SK-N-SH treated with all-trans-retinoic acid at 6 μM for 48 hours (cell line): ENCODE data around the gene CAMK2B.

Experiments
- ATAC-seq: fragments of 200-7000 bp; cut with Tn5 transposase; 3 replicates; pipeline ENCODE4 v1.9.1; 2020; ENCODE audit warnings: mild to moderate bottlenecking, moderate library complexity
- BACH2 ChIP-seq: fragments of 250-450 bp; sonication (Bioruptor Pico); IDR thresholded peaks from 2 replicates; pipeline ENCODE4 v1.9.0; 2021; ENCODE audit warnings: mild to moderate bottlenecking, borderline replicate concordance
- GLIS3 ChIP-seq: fragments of 250-450 bp; sonication (Bioruptor Pico); IDR thresholded peaks from 2 replicates; pipeline ENCODE4 v1.5.0; 2020; ENCODE audit warnings: mild to moderate bottlenecking, moderate library complexity
- ISL1 ChIP-seq: fragments of 250-450 bp; sonication (Bioruptor Pico); IDR thresholded peaks from 2 replicates; pipeline ENCODE4 v2.1.2; 2022; ENCODE audit warnings: mild to moderate bottlenecking, moderate library complexity
- OSR1 ChIP-seq: fragments of 250-450 bp; sonication (Bioruptor Pico); IDR thresholded peaks from 2 replicates; pipeline ENCODE4 v1.8.0; 2022; ENCODE audit warnings: moderate library complexity, mild to moderate bottlenecking, inconsistent platforms
- PPARA ChIP-seq: fragments of 250-450 bp; sonication (Bioruptor Pico); IDR thresholded peaks from 2 replicates; pipeline ENCODE4 v1.5.0; 2020; ENCODE audit warnings: mild to moderate bottlenecking, borderline replicate concordance
- RARB ChIP-seq: fragments of 250-450 bp; sonication (Bioruptor Pico); IDR thresholded peaks from 2 replicates; pipeline ENCODE4 v1.8.0; 2021; ENCODE audit warnings: mild to moderate bottlenecking, moderate library complexity
- TCF4 ChIP-seq: fragments of 250-450 bp; sonication (Bioruptor Pico); IDR thresholded peaks from 2 replicates; pipeline ENCODE4 v1.8.0; 2021; ENCODE audit warnings: mild to moderate bottlenecking, moderate library complexity, borderline replicate concordance
- ZC3H10 ChIP-seq: fragments of 250-450 bp; sonication (Bioruptor Pico); IDR thresholded peaks from 2 replicates; pipeline ENCODE4 v1.5.1; 2021; ENCODE audit warnings: mild to moderate bottlenecking, moderate library complexity
- ZFP30 ChIP-seq: fragments of 450-650 bp; formaldehyde crosslinking; IDR thresholded peaks from 2 replicates; pipeline ENCODE4 v1.5.0; 2022; ENCODE audit warnings: mild to moderate bottlenecking, moderate library complexity
- ZNF70 ChIP-seq: fragments of 450-650 bp; formaldehyde crosslinking; IDR thresholded peaks from 2 replicates; pipeline ENCODE4 v1.5.0; 2020; ENCODE audit warnings: mild to moderate bottlenecking, moderate library complexity
- ZNF8 ChIP-seq: fragments of 450-650 bp; formaldehyde crosslinking; IDR thresholded peaks from 2 replicates; pipeline ENCODE4 v1.5.0; 2020; ENCODE audit warnings: mild to moderate bottlenecking, moderate library complexity
- TF ChIP-seq, protein P1 (sequence below): fragments of 250-450 bp; sonication (Bioruptor Pico); IDR thresholded peaks from 2 replicates; pipeline ENCODE4 v1.5.0; 2020; ENCODE audit warnings: mild to moderate bottlenecking, moderate library complexity
- TF ChIP-seq, protein P2 (sequence below): fragments of 250-450 bp; sonication (Bioruptor Pico); IDR thresholded peaks from 2 replicates; pipeline ENCODE4 v1.5.1; 2021; ENCODE audit warnings: mild to moderate bottlenecking, moderate library complexity
- TF ChIP-seq, protein P3 (sequence below): fragments of 250-450 bp; sonication (Bioruptor Pico); IDR thresholded peaks from 2 replicates; pipeline ENCODE4 v1.8.0; 2020; ENCODE audit warnings: mild to moderate bottlenecking, moderate library complexity, borderline replicate concordance
- TF ChIP-seq, protein P4 (sequence below): fragments of 250-450 bp; sonication (Bioruptor Pico); IDR thresholded peaks from 2 replicates; pipeline ENCODE4 v1.5.1; 2020; ENCODE audit warnings: low read depth, mild to moderate bottlenecking, moderate library complexity
- TF ChIP-seq, protein P5 (sequence below): fragments of 250-450 bp; sonication (Bioruptor Pico); IDR thresholded peaks from 2 replicates; pipeline ENCODE4 v1.8.0; 2021; ENCODE audit warnings: low read depth, mild to moderate bottlenecking, moderate library complexity, borderline replicate concordance

CAMK2B gene

DNA sequence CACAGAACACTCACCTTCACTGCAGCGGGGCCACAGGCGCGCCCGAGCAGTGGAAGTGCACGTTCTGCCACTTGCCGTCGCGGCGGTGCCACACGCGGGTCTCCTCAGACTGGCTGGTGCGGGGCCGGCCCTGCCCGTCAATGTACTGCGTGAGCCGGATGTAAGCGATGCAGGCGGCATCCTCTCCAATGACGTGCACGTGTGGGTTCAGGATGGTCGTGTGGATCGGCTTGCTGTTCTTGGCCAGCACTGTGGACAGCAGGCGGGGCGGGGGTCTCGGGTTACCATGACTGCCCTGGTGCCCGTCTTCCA, 105.4 kb downstream of the CAMK2B start:
- no peak for ATAC-seq
- TF ChIP-seq RARB (CRISPR knock-in tag) = no peak
- TF ChIP-seq, protein P1, sequence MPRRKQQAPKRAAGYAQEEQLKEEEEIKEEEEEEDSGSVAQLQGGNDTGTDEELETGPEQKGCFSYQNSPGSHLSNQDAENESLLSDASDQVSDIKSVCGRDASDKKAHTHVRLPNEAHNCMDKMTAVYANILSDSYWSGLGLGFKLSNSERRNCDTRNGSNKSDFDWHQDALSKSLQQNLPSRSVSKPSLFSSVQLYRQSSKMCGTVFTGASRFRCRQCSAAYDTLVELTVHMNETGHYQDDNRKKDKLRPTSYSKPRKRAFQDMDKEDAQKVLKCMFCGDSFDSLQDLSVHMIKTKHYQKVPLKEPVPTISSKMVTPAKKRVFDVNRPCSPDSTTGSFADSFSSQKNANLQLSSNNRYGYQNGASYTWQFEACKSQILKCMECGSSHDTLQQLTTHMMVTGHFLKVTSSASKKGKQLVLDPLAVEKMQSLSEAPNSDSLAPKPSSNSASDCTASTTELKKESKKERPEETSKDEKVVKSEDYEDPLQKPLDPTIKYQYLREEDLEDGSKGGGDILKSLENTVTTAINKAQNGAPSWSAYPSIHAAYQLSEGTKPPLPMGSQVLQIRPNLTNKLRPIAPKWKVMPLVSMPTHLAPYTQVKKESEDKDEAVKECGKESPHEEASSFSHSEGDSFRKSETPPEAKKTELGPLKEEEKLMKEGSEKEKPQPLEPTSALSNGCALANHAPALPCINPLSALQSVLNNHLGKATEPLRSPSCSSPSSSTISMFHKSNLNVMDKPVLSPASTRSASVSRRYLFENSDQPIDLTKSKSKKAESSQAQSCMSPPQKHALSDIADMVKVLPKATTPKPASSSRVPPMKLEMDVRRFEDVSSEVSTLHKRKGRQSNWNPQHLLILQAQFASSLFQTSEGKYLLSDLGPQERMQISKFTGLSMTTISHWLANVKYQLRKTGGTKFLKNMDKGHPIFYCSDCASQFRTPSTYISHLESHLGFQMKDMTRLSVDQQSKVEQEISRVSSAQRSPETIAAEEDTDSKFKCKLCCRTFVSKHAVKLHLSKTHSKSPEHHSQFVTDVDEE = no peak
- no peak for TF ChIP-seq ZFP30 (CRISPR knock-in tag)
- TF ChIP-seq ZC3H10 (CRISPR knock-in tag) = no peak
- TF ChIP-seq, all 23 proteins: peak for 0

DNA sequence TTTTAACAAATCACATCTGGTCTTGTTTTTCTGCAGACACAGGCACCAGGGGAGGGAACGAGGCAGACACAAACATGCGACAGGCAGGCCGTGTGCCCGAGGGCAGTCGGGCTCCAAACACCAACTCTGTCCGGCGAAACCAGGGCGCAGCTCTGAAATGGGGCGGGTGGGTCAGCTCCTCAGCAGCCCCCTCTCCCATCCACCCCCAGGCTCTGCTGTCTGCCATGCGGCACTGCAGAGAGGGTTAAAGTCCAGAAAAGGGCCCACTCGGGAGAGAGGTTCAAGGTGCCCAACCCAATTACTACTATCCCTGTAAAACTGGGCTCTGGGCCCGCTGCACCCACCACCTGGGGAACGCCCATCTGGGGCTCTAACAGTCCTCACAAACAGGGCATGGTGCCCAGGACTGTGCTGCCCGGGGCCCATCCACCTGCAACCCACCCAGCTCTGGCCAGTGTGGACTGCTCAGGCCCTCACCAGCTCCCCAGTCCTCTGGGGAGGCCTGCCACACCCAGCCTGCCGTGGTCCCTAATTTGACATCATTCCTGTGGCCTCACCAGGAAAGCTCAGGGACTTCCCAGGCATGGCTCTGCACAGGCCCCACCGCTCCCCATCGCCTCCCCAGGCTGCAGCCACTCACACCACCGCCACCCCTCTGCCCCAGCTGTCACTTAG, 105.9 kb downstream of the CAMK2B start:
- no peak for ATAC-seq

More for the DNA sequence above, 105.9 kb downstream of the CAMK2B start:
- TF ChIP-seq, protein P2, sequence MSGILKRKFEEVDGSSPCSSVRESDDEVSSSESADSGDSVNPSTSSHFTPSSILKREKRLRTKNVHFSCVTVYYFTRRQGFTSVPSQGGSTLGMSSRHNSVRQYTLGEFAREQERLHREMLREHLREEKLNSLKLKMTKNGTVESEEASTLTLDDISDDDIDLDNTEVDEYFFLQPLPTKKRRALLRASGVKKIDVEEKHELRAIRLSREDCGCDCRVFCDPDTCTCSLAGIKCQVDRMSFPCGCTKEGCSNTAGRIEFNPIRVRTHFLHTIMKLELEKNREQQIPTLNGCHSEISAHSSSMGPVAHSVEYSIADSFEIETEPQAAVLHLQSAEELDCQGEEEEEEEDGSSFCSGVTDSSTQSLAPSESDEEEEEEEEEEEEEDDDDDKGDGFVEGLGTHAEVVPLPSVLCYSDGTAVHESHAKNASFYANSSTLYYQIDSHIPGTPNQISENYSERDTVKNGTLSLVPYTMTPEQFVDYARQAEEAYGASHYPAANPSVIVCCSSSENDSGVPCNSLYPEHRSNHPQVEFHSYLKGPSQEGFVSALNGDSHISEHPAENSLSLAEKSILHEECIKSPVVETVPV = no peak
- TF ChIP-seq BACH2 (CRISPR knock-in tag) (no peak), RARB (CRISPR knock-in tag) (no peak), ZNF70 (CRISPR knock-in tag) (no peak), ISL1 (CRISPR knock-in tag) (no peak), GLIS3 (CRISPR knock-in tag) (no peak), ZNF8 (CRISPR knock-in tag) (no peak), OSR1 (CRISPR knock-in tag) (no peak), PPARA (CRISPR knock-in tag) (no peak), TCF4 (CRISPR knock-in tag) (no peak)
- TF ChIP-seq, protein P3, sequence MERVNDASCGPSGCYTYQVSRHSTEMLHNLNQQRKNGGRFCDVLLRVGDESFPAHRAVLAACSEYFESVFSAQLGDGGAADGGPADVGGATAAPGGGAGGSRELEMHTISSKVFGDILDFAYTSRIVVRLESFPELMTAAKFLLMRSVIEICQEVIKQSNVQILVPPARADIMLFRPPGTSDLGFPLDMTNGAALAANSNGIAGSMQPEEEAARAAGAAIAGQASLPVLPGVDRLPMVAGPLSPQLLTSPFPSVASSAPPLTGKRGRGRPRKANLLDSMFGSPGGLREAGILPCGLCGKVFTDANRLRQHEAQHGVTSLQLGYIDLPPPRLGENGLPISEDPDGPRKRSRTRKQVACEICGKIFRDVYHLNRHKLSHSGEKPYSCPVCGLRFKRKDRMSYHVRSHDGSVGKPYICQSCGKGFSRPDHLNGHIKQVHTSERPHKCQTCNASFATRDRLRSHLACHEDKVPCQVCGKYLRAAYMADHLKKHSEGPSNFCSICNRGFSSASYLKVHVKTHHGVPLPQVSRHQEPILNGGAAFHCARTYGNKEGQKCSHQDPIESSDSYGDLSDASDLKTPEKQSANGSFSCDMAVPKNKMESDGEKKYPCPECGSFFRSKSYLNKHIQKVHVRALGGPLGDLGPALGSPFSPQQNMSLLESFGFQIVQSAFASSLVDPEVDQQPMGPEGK (CRISPR knock-in tag) = no peak
- TF ChIP-seq, protein P4, sequence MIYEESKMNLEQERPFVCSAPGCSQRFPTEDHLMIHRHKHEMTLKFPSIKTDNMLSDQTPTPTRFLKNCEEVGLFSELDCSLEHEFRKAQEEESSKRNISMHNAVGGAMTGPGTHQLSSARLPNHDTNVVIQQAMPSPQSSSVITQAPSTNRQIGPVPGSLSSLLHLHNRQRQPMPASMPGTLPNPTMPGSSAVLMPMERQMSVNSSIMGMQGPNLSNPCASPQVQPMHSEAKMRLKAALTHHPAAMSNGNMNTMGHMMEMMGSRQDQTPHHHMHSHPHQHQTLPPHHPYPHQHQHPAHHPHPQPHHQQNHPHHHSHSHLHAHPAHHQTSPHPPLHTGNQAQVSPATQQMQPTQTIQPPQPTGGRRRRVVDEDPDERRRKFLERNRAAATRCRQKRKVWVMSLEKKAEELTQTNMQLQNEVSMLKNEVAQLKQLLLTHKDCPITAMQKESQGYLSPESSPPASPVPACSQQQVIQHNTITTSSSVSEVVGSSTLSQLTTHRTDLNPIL (CRISPR knock-in tag) = no peak
- TF ChIP-seq, protein P1 = no peak
- TF ChIP-seq, protein P5, sequence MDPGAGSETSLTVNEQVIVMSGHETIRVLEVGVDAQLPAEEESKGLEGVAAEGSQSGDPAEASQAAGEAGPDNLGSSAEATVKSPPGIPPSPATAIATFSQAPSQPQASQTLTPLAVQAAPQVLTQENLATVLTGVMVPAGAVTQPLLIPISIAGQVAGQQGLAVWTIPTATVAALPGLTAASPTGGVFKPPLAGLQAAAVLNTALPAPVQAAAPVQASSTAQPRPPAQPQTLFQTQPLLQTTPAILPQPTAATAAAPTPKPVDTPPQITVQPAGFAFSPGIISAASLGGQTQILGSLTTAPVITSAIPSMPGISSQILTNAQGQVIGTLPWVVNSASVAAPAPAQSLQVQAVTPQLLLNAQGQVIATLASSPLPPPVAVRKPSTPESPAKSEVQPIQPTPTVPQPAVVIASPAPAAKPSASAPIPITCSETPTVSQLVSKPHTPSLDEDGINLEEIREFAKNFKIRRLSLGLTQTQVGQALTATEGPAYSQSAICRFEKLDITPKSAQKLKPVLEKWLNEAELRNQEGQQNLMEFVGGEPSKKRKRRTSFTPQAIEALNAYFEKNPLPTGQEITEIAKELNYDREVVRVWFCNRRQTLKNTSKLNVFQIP (CRISPR knock-in tag) = no peak
- TF ChIP-seq, all 23 proteins: peak for 0
